ENCODE measurements around the gene CACNB1.

Gene CACNB1

DNA sequence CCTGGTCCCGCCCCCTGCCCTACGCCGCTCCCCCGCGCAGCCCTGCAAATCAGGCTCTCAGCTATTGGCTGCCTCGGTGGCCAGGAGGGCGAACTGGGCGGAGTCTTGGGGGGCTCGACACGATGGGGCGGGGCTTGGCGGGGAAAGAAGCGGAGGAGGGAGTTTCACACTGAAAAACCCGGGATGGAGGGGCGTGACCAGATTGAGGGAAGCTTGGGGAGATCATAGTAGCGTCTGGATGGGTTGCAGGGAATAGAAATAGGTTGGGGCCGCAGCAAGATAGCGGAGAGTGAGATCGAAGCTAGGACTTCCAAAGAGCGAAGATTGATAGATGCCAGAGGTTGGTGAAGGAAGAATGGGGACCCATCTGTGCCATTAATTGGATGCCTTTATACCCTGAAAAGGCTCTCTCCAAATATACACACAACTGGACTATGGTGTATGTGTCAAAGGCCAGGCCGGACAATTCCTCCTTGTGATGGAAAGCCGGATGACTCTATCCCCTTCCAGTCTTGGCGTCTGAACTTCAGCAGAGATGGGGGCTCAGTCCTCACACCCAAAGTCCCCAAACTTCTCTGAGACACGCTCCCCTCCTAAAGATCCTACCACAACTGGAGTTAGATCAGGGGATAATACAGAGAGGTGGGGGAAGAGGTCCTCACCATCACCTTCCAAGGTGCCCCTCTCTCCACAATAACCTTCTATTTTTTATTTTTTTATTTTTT, 28.7 kb upstream of the CACNB1 start:
- DNase-seq (ENCODE audit: low read depth) = no peak

DNA sequence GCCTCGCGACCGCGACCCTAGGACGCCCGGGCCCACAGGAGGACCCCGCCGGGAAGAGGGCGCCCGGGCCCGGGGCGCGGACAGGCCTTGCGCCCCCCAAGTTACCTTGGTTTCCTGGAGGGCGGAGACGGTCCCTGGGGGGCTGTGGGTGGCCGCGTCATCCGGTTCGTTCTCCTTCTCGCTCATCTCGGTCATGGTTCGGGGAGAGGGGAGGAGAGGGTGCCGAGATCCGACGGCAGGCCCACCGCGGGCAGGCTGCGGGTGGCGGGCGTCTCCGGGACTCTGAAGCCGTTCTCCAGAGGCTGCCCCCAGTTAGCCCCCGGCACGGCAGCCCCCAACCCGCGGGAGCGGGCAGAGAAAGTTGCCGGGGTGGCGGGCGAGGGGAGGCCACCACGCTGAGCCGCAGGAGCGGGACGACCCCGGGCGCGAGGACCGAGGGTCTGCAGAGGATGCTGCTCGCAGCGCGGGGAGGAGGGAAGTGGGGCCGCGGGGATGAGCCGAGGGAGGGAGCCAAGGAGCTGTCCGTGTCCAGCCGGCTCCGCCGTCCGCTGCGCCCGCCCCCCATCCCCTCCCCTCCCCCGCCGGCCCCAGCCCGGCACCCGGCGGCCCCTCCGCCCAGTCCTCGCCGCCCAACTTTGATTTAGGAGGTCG, 28.0 kb upstream of the CACNB1 start, which contains the start of gene STAC2:
Gene STAC2, minus strand, starts transcription at position 638 of the 651 bp plus-strand sequence. Its CDS starts 443 bp downstream, at position 195.
- DNase-seq (ENCODE audit: low read depth) = no peak

DNA sequence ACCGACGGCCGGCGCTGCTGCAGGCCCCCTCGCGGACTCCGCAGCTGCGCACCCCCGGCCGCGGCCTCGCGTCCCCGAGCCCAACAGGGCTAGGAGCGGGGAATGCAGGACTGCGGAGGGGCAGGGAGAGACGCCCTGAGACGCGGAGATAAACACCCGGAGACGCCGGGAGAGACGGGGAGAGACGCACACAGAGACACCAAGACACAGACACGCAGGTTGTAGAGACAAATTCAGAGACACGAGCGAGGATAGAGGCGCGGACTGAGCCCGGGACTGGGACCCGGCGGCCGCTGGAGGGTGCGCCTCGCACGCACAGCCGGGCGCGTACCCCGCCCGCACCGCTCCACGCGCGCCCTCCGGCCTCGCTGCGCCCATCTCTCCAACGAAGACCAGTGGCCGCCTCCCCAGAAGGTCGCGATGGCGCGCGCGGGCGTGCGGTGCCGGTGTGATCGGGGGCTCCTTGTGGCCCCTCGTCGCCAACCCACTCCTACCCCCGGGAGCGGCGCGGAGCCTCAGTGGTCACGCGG, 27.4 kb upstream of the CACNB1 start:
- no peak for DNase-seq (ENCODE audit: low read depth)

DNA sequence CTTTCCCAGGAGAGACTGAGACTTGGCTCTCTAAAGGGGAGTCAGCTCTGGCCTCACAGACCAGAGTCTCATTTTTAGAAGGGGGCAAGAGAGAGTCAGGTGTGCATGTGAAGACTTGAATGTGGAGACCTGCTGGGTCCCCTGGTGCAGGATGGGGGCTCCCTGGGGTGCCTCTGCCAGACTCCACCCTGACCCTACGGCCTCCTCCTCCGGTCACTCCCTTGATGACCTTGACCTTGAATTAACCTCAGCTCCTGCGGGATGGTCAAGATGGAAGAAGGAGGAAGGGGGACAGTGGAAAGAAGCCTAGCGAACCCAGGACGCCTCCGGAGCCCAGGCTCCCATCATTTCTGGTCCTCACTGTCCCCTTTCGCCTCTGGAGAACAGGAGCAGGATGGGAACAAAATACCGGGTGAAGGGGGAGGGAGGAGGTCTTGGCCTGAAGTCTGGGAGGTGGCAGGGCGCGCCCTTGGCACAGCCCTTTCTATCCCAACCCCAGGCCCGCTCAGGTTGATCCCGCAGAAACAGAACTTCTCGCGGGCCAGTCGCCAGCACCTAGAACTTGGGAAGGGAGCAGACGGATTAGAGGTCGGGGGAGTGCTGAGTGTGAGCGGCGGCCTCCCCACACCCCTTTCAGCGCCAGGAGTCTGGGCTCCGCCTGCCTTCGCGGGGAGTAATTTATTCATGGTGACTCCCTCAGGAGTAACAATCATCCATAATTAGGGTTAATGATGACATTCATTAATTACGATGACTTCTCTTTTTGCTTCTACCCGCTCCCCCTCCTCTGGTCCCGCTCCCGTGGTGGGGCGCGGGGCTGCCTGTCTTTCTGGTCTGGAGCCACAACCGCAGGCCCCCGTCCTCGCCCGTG, 26.7 kb upstream of the CACNB1 start:
- DNase-seq (ENCODE audit: low read depth) = no peak

DNA sequence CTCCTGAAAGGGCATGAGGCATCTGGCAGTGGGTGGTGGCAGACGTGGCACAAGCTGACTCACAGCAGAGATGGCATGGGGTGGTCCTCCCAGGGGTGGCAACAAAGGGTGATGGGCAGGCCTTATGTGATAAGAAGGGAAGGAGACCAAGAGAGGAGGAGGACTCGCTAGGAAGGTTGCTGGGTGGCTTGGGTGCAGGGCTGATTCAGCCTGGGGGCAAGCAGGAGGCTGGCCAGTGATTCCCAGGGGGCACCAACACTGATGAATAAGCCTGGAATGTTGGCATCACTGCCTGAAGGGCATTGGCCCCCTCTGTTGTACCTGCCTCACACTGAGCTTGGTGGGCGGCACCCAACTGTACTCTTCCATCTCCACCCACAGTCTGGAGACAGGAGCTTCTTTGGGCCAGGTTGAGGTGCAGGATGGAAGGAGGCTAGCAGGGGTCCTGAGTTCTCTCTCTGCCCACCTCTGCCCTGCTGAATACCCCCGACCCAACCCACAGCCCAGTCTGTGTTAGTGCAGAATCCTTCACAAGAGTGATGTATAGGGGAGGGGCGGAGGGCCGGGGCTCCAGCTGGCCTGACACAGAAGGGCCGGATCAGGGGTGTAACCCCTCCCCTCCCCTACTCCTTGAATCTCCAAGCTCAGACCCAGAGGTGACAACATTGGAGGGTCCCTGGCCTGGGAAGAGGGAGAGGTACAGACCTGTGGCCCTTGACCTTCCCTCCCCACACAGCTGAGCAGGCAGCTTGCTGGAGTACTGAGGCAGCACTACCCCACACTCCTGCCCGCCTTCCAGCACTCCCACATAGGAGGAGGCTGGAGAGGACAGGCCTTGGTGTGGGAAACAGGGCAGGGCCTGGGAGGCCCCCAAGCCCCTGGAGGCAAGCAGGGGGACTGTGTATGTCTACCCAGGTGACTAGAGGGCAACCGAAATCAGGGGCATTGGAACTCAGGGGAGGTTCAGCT, 25.7 kb upstream of the CACNB1 start:
- DNase-seq (ENCODE audit: low read depth) = no peak

DNA sequence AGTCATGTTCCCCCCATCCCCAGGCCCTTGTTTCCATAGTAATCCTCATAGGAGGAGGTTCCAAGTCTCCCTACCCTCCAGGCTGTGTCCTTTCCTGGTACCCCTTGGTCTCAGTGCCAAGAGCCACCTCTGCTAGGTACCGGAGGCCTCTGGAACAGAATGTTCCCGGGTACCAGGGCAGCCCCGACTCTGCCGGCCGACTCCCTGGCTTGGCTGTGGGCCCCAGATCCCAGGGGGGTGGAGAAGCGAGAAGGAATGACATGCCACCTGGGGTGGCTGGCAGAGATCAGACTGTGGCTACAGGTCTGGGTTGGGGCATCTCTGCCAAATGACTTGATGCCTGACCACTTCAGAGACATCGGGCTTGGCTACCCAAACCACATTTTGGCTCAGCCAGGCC, 24.7 kb upstream of the CACNB1 start:
- DNase-seq (ENCODE audit: low read depth) = no peak

DNA sequence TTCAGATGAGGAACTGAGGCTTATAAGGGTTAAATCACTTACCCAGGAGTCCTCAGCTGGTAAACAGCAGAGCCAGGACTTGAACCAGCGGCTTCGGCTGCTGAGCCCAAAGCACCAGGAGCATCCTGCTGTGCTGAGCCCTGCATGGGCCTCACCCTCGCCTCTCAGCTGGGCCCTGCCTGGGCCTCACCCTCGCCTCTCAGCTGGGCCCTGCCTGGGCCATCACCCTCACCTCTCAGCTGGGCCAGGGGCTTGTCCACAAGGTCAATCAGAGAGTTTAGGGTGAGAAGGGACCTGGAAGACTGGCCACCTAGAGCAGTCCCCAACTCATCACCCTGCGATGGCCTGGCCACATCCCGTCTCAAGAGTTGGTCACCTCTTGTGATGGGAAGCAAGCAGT, 24.1 kb upstream of the CACNB1 start:
- DNase-seq (ENCODE audit: low read depth) = no peak

DNA sequence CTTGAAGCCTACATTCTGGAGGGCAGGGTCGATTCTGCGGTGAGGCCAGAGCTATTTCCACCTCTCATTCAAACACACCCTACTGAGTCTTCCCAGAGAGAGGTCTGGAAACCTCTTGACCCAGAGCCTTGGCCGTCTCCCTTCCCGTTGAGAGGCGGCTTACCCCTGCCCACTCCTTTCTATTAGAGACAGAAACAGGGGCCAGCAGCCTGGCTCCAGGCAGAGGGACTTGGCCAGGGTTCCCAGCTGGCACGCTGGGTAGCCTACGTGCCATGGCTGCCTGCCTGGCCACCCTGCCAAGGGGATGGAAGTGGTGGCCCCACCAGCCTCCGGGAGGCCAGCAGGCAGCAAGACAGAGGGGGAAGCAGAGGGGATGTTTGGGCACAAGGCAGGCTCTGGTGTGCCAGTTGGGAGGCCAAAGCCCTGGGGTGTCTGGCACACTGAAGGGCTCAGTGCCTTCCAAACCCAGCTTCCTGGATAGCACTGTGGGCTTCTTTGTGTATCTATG, 22.2 kb upstream of the CACNB1 start:
- DNase-seq (ENCODE audit: low read depth) = no peak

DNA sequence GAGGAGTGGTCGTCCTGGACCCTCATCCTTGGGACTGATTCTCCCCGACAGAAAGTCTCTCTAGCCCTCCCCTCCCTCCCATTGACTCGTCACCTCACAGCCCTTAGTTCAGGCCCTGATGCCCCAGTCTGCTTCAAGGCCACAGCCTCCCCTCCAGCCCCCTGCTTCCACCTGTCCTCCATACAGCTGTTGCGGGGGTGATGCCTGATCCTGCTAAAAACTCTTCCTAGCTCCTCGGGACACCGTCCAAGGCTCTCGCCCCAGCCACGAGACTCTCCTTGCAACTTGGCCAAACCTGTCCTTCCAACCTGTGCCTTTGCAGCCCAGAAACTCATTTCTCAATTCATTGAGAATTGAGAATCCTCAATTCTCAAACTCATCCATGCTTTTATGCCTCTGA, 21.4 kb upstream of the CACNB1 start:
- no peak for DNase-seq (ENCODE audit: low read depth)

DNA sequence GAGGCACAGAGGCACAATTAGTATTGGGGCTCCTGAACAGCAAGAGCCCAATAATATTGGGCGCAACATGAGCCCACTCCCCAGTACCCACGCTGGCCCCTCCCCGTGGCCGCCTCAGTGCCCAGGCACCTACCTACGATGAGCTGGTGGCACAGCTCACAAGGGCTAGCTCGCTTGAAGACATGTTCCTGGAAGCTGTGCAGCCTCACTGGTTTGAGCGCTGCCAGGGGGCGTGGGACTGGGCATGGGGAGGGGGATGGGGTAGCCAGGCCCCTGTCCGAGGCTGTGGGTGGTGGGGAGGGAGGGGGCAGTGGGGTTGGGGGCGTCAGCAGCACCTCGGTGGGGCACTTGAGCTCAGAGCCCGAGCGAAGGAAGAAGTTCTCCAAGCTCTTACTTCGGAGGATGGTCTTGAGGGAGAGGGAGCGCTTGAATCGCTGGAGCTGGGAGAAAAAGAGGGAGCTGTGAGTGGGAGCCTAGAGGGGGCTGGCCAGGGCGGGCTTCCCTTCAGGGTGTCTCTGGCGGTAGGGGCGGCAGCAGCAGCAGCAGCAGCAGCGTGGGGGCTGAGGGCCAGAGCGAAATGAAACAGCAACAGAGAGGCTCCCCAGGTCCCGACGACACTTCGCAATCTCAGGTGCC, 20.4 kb upstream of the CACNB1 start:
- no peak for DNase-seq (ENCODE audit: low read depth)

DNA sequence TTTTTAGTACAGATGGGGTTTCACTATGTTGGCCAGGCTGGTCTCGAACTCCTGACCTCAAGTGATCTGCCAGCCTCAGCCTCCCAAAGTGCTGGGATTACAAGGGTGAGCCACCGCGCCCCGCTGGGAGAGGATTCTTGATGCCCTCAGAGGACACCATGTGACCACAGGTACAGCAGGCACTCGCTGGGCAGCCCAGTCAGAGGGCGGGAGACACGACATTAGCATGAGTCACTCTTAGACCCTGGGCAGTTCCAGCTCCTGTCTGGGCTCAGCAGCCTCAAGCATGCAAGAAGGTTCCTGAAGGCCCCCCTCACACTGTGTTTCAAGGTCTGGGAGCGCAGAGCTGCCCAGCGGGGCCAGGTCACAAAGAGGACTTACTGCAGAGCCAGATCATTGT, 16.4 kb upstream of the CACNB1 start:
- DNase-seq (ENCODE audit: low read depth) = no peak

DNA sequence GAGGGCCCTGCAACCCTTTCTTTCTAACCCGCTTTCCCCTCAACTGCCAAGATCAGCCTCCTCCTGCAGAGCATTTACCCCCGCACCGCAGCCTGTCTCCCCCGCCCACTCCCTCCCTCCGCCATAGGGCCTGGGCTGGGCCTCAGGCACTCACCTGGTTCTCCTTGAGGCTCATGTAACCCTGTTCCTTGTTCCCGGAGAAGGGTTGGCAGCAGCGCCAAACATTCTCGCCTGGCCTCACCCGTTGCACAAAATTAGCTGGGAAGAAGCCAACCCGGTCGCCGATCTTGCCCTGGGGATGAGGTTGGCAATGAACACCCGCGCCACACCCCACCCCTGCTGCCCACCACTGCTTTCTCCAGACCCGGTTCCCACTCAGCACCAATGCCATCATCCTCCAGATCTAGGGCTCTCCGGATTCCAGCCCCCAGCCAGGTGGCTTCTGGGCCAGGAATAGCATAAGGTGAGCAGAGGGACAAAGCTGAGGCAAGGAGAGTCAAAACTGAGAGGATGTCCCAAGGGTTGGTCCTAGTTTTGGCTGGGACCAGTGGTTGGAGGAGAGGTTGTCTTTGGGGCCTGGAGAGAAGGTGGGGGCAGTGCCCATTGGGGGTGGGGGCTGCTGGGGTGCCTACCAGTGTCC, 15.5 kb upstream of the CACNB1 start:
- DNase-seq (ENCODE audit: low read depth) = no peak

DNA sequence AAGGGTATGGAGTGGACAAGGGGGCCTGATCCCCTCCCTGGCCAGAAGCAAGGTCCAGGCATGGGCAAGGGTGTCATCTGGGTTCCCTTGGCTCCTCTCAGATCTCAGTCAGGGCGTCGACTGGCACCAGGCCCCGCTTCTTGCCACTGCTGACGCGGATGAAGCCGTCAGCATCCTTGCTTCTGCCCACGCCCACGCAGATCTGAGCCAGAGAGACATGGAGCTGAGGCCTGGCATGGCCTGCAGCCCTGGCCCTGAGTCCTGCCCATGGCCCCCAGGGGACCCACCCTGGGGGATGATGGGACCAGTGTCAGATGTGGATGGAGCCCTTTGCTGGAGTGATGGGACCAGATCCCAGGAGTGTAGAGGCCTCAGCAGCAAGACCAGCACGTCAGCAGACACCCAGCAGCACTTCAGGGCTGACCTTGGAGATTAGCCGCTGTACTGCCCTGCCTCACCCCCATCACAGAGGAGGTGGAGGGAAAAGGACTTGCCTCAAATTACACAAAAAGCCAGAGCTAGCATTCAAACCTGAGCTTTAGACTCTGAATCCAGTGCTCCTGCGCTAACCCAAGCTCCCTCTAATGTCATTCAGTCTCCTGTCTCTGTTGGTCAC, 14.8 kb upstream of the CACNB1 start:
- no peak for DNase-seq (ENCODE audit: low read depth)

DNA sequence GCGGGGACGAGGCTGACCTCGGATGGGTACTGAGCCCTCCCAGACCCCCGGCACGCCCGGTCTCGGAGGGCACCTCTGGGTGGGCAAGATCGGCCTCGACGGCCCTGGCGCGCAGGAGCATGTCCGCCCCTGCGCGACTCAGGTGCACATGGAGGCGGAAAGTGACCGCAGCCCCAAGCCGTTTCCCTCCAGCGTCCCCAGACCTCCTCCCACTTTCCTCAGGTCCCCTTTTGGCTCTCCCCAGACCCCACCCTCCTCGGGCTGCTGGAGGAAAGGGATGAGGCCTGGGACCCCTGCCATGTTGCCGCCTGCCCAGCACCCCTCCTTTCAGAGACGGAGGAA, 12.6 kb upstream of the CACNB1 start:
- DNase-seq (ENCODE audit: low read depth) = no peak

DNA sequence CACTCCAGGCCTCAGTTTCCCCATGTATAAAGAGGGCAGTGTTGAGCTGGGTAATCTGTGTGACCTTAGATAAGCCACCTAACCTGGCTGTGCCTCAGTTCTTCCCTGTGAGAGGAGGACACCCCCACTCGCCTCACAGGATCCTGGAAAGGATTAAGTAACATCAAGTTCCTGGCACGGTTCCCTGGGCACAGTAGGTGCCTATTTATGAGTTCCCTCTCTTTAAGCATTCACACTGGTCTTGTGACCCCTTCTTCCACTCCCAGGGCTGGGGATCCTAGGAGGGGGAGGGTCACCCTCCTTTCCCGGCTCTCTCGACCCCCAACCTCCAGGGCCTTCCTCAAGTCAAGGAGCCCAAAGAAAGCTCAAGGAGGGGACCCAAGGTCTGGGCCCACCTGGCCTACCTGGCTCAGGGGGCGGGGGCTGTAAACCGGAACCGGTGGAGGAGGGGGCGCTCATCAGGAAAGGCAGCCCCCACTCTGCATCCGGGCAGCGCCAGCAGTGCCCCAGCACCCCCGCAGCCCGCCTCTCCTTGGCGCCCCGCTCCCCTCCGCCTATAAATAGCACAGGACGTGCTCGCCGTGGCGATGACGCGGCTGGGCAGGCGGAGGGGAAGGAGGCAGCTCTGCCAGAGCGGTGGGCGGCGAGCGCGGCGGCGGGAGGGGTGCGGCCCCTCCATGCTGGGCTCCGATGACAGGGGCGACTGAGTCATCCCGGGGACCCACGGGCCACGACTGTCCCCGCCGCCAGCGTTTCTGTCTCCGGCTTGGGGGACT, 12.0 kb upstream of the CACNB1 start:
- no peak for DNase-seq (ENCODE audit: low read depth)

DNA sequence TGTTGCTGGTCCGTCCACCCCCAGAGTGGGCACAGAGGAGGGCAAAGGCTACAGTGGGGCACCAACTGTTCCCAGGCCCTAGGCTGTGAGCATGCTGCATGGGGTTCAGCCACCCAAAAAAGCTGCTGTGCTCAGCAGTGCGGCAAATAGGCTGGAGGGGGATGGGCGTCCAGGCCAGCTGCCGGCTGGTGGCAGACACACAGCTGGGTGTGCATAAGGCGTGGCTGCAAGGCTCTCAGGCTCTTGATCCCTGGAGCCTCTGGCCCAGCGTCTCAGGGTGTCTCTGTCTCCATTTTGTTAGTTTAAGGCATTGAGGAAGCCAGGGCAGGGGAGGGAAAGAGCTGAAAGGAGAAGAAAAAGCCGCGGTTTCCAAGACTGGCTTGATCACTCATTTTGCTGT, 11.4 kb upstream of the CACNB1 start:
- no peak for DNase-seq (ENCODE audit: low read depth)

DNA sequence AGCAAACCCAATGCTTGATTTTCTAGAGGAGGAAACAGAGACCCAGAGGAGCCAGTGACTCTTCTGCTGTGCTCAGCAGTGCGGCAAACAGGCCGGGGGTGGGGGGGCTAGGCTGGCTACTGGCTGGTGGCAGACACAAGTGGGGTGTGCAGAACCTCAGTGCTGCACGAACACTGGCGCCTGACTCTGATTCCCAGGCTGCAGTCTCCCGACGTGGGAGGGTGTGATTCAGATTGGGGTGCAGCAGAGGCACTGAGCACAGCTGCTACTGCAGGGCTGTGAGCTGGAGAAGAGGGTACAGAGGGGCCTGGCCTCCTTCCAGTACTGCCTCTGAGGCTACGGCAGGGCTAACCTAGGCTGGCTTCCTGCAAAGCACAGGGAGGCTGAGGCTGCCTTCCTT, 10.7 kb upstream of the CACNB1 start:
- no peak for DNase-seq (ENCODE audit: low read depth)

DNA sequence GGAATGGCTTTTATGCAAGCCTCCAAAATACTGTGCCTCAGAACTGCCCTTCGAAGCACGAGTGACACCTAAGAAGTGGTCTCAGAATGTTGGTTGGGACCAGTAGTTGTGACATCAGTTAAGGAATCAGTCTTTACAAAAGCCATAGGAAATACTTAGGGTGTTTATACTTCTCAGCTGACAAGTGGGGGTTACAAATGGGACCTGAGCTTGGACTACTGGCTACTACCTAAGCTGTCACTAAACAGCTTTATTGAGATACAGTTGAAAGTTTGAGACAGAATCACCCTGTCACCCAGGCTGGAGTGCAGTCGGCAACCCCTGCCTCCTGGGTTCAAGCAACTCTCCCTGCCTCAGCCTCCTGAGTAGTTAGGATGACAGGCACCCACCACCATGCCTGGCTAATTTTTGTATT, 7.7 kb upstream of the CACNB1 start:
- no peak for DNase-seq (ENCODE audit: low read depth)

DNA sequence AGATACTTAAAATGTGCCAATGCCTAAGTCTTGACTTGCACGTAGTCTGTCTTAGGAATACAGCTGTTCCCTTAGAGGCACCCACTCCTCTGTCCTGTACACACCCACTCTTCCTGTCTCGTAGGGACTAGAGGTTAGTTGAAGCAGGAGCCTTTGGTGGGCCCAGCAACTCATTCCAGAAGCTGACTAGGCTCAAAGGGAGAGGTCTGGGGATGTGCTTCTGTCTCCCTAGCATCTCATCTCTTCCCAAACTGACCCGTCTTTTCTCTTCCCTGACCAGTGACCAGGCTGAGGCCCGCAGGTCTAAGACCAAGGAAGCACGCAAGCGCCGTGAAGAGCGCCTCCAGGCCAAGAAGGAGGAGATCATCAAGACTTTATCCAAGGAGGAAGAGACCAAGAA, 6.8 kb upstream of the CACNB1 start:
- no peak for DNase-seq (ENCODE audit: low read depth)
